ENCODE results near the gene CTDSPL. TPM values are rescaled to one million over a fixed set of nuclear protein-coding genes. Genes with fewer than 3 reads are reported as not detected.
A peak's percentile ranks its signal among the peaks of the same experiment; 100 is the strongest.

The CTDSPL gene
- total RNA-seq, 3 donors from 2014 or later (not counting 1 experiment from before 2014, with no cell fraction given) = 0.50 to 3.4 (median 1.8) TPM

DNA sequence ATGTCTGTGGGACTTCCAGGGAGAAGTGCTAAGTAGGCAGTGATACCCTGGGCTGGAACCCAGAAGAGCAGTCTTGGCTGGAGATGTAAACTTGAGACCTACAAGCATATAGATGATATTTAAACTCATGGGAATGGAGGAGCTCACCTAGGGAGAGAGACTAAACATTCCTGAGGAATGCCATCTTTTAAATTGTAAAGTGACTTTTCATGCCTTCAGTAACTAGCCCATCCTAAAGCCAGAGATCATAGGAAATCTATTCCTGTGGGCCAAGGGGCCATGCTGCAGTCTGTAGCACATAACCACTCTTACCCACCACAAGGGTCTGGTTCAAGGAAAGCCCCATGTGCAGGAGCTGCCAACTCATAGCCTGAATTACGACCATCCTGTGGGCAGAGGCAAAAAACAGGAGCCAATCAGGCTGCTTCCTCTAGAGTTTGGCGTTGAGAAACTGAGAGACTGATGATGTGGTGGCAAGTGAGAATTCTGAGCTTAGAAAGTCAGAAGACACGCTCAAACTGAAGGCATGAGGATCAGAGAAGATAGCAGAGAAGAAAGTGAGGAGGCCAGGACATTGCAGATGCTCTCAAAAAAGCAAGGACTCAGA lies 37.5 kb downstream of the CTDSPL start:
- DNase-seq (no peak), ATAC-seq (peak in 1 of 3 donors; percentile 43)
- intact Hi-C loops (cut with micrococcal nuclease) = no loop called here
- Mint-ChIP-seq H3K27me3 (ENCODE audit: low read depth in 2 of 2) (peaks cover 5 to 11% of the 10 kb centered on the region in 2 donors), H3K4me3 (no peak overlapping the region), H3K27ac (no peak overlapping the region), H3K9me3 (no peaks in the 10 kb centered on the region), H3K36me3 (no peaks in the 10 kb centered on the region), H3K4me1 (peaks cover 6% of the 10 kb centered on the region in 2 donors)
- Histone ChIP-seq H3K36me3 (ENCODE audit: control insufficient read depth, insufficient read depth, low read length) (no peaks in the 10 kb centered on the region), H3K27ac (ENCODE audit: low read length) (no peak overlapping the region), H3K4me1 (ENCODE audit: control insufficient read depth, insufficient read depth, low read length) (peaks cover 8% of the 10 kb centered on the region), H3K9me3 (ENCODE audit: control insufficient read depth, insufficient read depth, low read length) (no peaks in the 10 kb centered on the region), H3K27me3 (ENCODE audit: control insufficient read depth, insufficient read depth, low read length) (no peaks in the 10 kb centered on the region), H3K4me3 (ENCODE audit: low read length) (no peak overlapping the region)
- 21% methylated on average over 3 of the region's 3 CpGs for WGBS (ENCODE audit: insufficient coverage)
- no peak for TF ChIP-seq CTCF (IDR thresholded peaks at IDR 0.05)

- Mint-ChIP-seq H3K4me3 (no peak overlapping the region), H3K4me1 (peaks cover 6% of the 10 kb centered on the region in 2 donors), H3K27ac (no peak overlapping the region), H3K9me3 (no peaks in the 10 kb centered on the region), H3K27me3 (ENCODE audit: low read depth in 2 of 2) (peaks cover 5 to 13% of the 10 kb centered on the region in 2 donors), H3K36me3 (no peaks in the 10 kb centered on the region)
- DNase-seq (no peak), ATAC-seq (no peak)
- H3K27ac ChIP-seq (ENCODE audit: low read length) = no peak overlapping the region
- H3K4me1 ChIP-seq (ENCODE audit: control insufficient read depth, insufficient read depth, low read length) = peaks cover 8% of the 10 kb centered on the region
- 80% methylated on average over 3 of the region's 3 CpGs for WGBS (ENCODE audit: insufficient coverage)
- H3K36me3 ChIP-seq (ENCODE audit: control insufficient read depth, insufficient read depth, low read length) = no peaks in the 10 kb centered on the region
- H3K27me3 ChIP-seq (ENCODE audit: control insufficient read depth, insufficient read depth, low read length) = no peaks in the 10 kb centered on the region
- TF ChIP-seq CTCF (IDR thresholded peaks at IDR 0.05) = no peak
- H3K4me3 ChIP-seq (ENCODE audit: low read length) = no peak overlapping the region
- H3K9me3 ChIP-seq (ENCODE audit: control insufficient read depth, insufficient read depth, low read length) = no peaks in the 10 kb centered on the region
- intact Hi-C loops (cut with micrococcal nuclease) = no loop called here
Observed at GRCh38 chr3:37899711-37900306, 38.1 kb downstream of the CTDSPL start.

GRCh38 chr3:37901721-37902120 lies 40.0 kb downstream of the CTDSPL start:
- H3K4me3 ChIP-seq (ENCODE audit: low read length) = no peak overlapping the region
- no peak for DNase-seq
- H3K4me1 ChIP-seq (ENCODE audit: control insufficient read depth, insufficient read depth, low read length) = peaks cover 16% of the 10 kb centered on the region
- TF ChIP-seq CTCF (IDR thresholded peaks at IDR 0.05) = no peak
- no peaks in the 10 kb centered on the region for H3K27me3 ChIP-seq (ENCODE audit: control insufficient read depth, insufficient read depth, low read length)
- no peaks in the 10 kb centered on the region for H3K9me3 ChIP-seq (ENCODE audit: control insufficient read depth, insufficient read depth, low read length)
- Mint-ChIP-seq H3K27ac (no peak overlapping the region), H3K27me3 (ENCODE audit: low read depth in 2 of 2) (peaks cover 0 to 12% of the 10 kb centered on the region in 2 donors), H3K4me1 (peaks cover 11% of the 10 kb centered on the region in 2 donors), H3K36me3 (no peaks in the 10 kb centered on the region), H3K9me3 (no peaks in the 10 kb centered on the region), H3K4me3 (no peak overlapping the region)
- WGBS (ENCODE audit: insufficient coverage) = 52% methylated on average over 2 of the region's 2 CpGs
- no peak for ATAC-seq
- H3K27ac ChIP-seq (ENCODE audit: low read length) = no peak overlapping the region
- H3K36me3 ChIP-seq (ENCODE audit: control insufficient read depth, insufficient read depth, low read length) = no peaks in the 10 kb centered on the region
- intact Hi-C loops (cut with micrococcal nuclease) = no loop called here
